ENCODE data around the gene IL17C.
"Not testable (repeated sequence)": the region's sequence is repeated elsewhere in the genome, so short reads cannot be mapped to it uniquely, and the experiment has no call there.

Gene IL17C

GRCh38 chr16:88638323-88639230 is at the start of gene IL17C:
IL17C (plus strand) TSS chr16:88638572; CDS start chr16:88638642, 70 bp downstream.
- no peak for DNase-seq (ENCODE audit: low read depth, low spot score)

GRCh38 chr16:88588754-88589153 is 49.6 kb upstream of the IL17C start:
- no peak for DNase-seq (ENCODE audit: low read depth, low spot score)

GRCh38 chr16:88589441-88589840 is 48.9 kb upstream of the IL17C start:
- DNase-seq (ENCODE audit: low read depth, low spot score), result no peak

- no peak for DNase-seq (ENCODE audit: low read depth, low spot score)
Observed at GRCh38 chr16:88591577-88592021, 46.8 kb upstream of the IL17C start.

- no peak for DNase-seq (ENCODE audit: low read depth, low spot score)
Observed at GRCh38 chr16:88593061-88593460, 45.3 kb upstream of the IL17C start.

- no peak for DNase-seq (ENCODE audit: low read depth, low spot score)
Observed at GRCh38 chr16:88593489-88593888, 44.9 kb upstream of the IL17C start.

GRCh38 chr16:88593910-88594309 is 44.5 kb upstream of the IL17C start:
- DNase-seq (ENCODE audit: low read depth, low spot score), result no peak

GRCh38 chr16:88595101-88595500 is 43.3 kb upstream of the IL17C start:
- no peak for DNase-seq (ENCODE audit: low read depth, low spot score)

GRCh38 chr16:88595921-88596320 is 42.5 kb upstream of the IL17C start:
- no peak for DNase-seq (ENCODE audit: low read depth, low spot score)

- DNase-seq (ENCODE audit: low read depth, low spot score), result no peak
Observed at GRCh38 chr16:88596483-88596882, 41.9 kb upstream of the IL17C start.

- DNase-seq (ENCODE audit: low read depth, low spot score), result no peak
Observed at GRCh38 chr16:88597856-88598491, 40.4 kb upstream of the IL17C start.

- DNase-seq (ENCODE audit: low read depth, low spot score), result no peak
Observed at GRCh38 chr16:88599092-88599733, 39.2 kb upstream of the IL17C start.

- no peak for DNase-seq (ENCODE audit: low read depth, low spot score)
Observed at GRCh38 chr16:88599825-88600538, 38.4 kb upstream of the IL17C start.

- DNase-seq (ENCODE audit: low read depth, low spot score), result no peak
Observed at GRCh38 chr16:88600539-88600896, 37.9 kb upstream of the IL17C start.

GRCh38 chr16:88601313-88602036 is 36.9 kb upstream of the IL17C start:
- DNase-seq (ENCODE audit: low read depth, low spot score), result no peak

GRCh38 chr16:88602091-88602490 is 36.3 kb upstream of the IL17C start:
- DNase-seq (ENCODE audit: low read depth, low spot score), result no peak

GRCh38 chr16:88605186-88606147 is 32.9 kb upstream of the IL17C start:
- DNase-seq (ENCODE audit: low read depth, low spot score), result no peak

- DNase-seq (ENCODE audit: low read depth, low spot score), result no peak
Observed at GRCh38 chr16:88606148-88606757, 32.1 kb upstream of the IL17C start.

GRCh38 chr16:88608076-88608475 is 30.3 kb upstream of the IL17C start:
- DNase-seq (ENCODE audit: low read depth, low spot score), result no peak

- DNase-seq (ENCODE audit: low read depth, low spot score), result not testable (repeated sequence)
Observed at GRCh38 chr16:88609426-88609825, 28.9 kb upstream of the IL17C start.
